ENCODE data around the gene SLC47A2. TPM values are rescaled to one million over a fixed set of nuclear protein-coding genes. Genes with fewer than 3 reads are reported as not detected.
A peak's percentile ranks its signal among the peaks of the same experiment; 100 is the strongest.

Gene SLC47A2
- total RNA-seq, 1 experiment from 2014 or later: not detected

GRCh38 chr17:19728084-19728495, 11.7 kb upstream of the SLC47A2 start:
- DNase-seq (ENCODE audit: low read depth): peak; percentile 96

- DNase-seq (ENCODE audit: low read depth): peak; percentile 84
Measured at GRCh38 chr17:19727501-19728078, 11.2 kb upstream of the SLC47A2 start.

GRCh38 chr17:19726631-19727376, 10.4 kb upstream of the SLC47A2 start:
- peak; percentile 37 for DNase-seq (ENCODE audit: low read depth)

GRCh38 chr17:19725486-19725885, 9.1 kb upstream of the SLC47A2 start:
- no peak for DNase-seq (ENCODE audit: low read depth)

- no peak for DNase-seq (ENCODE audit: low read depth)
Measured at GRCh38 chr17:19724501-19725420, 8.4 kb upstream of the SLC47A2 start.

GRCh38 chr17:19723964-19724363, 7.6 kb upstream of the SLC47A2 start:
- DNase-seq (ENCODE audit: low read depth): no peak

GRCh38 chr17:19720631-19721426, 4.4 kb upstream of the SLC47A2 start:
- no peak for DNase-seq (ENCODE audit: low read depth)

- DNase-seq (ENCODE audit: low read depth): no peak
Measured at GRCh38 chr17:19720210-19720475, 3.8 kb upstream of the SLC47A2 start.

GRCh38 chr17:19719355-19720209, 3.2 kb upstream of the SLC47A2 start:
- DNase-seq (ENCODE audit: low read depth): no peak

- DNase-seq (ENCODE audit: low read depth): no peak
Measured at GRCh38 chr17:19718613-19719354, 2.4 kb upstream of the SLC47A2 start.

GRCh38 chr17:19718041-19718612, 1.7 kb upstream of the SLC47A2 start:
- DNase-seq (ENCODE audit: low read depth): no peak

- no peak for DNase-seq (ENCODE audit: low read depth)
Measured at GRCh38 chr17:19717411-19717908, 1.1 kb upstream of the SLC47A2 start.

- no peak for DNase-seq (ENCODE audit: low read depth)
Measured at GRCh38 chr17:19717031-19717360, 612 bp upstream of the SLC47A2 start.

- no peak for DNase-seq (ENCODE audit: low read depth)
Measured at GRCh38 chr17:19714542-19715411, 1.6 kb downstream of the SLC47A2 start.

GRCh38 chr17:19713901-19714361, 2.5 kb downstream of the SLC47A2 start:
- no peak for DNase-seq (ENCODE audit: low read depth)

GRCh38 chr17:19713462-19713861, 2.9 kb downstream of the SLC47A2 start:
- DNase-seq (ENCODE audit: low read depth): no peak

- no peak for DNase-seq (ENCODE audit: low read depth)
Measured at GRCh38 chr17:19712436-19713004, 3.9 kb downstream of the SLC47A2 start.

GRCh38 chr17:19709841-19710240, 6.5 kb downstream of the SLC47A2 start:
- DNase-seq (ENCODE audit: low read depth): no peak
